Hepatocyte (in vitro differentiated cells): ENCODE results near the gene WDR86.

Source experiments
- EZH2phosphoT487 ChIP-seq: fragments of 200-600 bp; sonication (generic); IDR thresholded peaks from one replicate; pipeline ENCODE4 v1.6.1; 2018; ENCODE audit warnings: antibody characterized with exemption, mild to moderate bottlenecking, low read depth, moderate library complexity; ENCODE audit not compliant: unreplicated experiment, severe bottlenecking
- TF ChIP-seq, protein P1 (sequence below): fragments of 200-600 bp; sonication (generic); IDR thresholded peaks from 2 replicates; pipeline ENCODE4 v1.5.1; 2016; ENCODE audit warnings: antibody characterized with exemption, mild to moderate bottlenecking; ENCODE audit not compliant: poor library complexity

GRCh38 chr7:151444632-151445031 lies 34.8 kb upstream of the WDR86 start:
- TF ChIP-seq, protein P1, sequence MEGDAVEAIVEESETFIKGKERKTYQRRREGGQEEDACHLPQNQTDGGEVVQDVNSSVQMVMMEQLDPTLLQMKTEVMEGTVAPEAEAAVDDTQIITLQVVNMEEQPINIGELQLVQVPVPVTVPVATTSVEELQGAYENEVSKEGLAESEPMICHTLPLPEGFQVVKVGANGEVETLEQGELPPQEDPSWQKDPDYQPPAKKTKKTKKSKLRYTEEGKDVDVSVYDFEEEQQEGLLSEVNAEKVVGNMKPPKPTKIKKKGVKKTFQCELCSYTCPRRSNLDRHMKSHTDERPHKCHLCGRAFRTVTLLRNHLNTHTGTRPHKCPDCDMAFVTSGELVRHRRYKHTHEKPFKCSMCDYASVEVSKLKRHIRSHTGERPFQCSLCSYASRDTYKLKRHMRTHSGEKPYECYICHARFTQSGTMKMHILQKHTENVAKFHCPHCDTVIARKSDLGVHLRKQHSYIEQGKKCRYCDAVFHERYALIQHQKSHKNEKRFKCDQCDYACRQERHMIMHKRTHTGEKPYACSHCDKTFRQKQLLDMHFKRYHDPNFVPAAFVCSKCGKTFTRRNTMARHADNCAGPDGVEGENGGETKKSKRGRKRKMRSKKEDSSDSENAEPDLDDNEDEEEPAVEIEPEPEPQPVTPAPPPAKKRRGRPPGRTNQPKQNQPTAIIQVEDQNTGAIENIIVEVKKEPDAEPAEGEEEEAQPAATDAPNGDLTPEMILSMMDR = no peak
- no peak for TF ChIP-seq EZH2phosphoT487
